K562 (cell line): Measurements from ENCODE around the gene PELI2. TPM values are rescaled to one million over a fixed set of nuclear protein-coding genes. Genes with fewer than 3 reads are reported as not detected.

Experiments
- ATAC-seq: fragments of 200-7000 bp; cut with Tn5 transposase; 3 replicates; pipeline ENCODE4 v1.9.1; 2020; ENCODE audit warnings: moderate library complexity
- BruUV-seq: library from RNA; stranded (reverse); fragments of 400-500 nt; replicated peaks from 2 replicates; lab custom pipeline; 2021; lab: Mats Ljungman, UMichigan
- CTCF ChIA-PET: fragments of 300-600 bp; formaldehyde crosslinking; extraction: SDS; loops from one replicate; lab custom pipeline; 2021; ENCODE audit warnings: low intra/inter-chr PET ratio; lab: Yijun Ruan, JAX
- POLR2A ChIA-PET: fragments of 300-600, 350-650 bp; sonication (Branson Sonifier 250); formaldehyde crosslinking; extraction: SDS; loops from one replicate; lab custom pipeline; 2021; ENCODE audit warnings: antibody characterized with exemption, inconsistent platforms; lab: Yijun Ruan, JAX
- DNase-seq, 4 experiments: peaks; one replicate each; pipeline versions ENCODE4 v3.0.0 to v3.0.0-alpha.2; 2011 to 2018; ENCODE audit warnings: low spot score in 3 of 4, mixed read lengths in 3 of 4; ENCODE audit errors: extremely low read depth in 1 of 4
- FAIRE-seq: peaks from 2 replicates; lab custom pipeline; 2011; peaks lifted over from hg19 to GRCh38; lab: Jason Lieb, UNC
- H2AFZ ChIP-seq: 2 replicates; pipeline ENCODE4 v1.6.0; 2011; ENCODE audit warnings: low read depth, low read length, control low read depth, inconsistent platforms
- H3K27ac ChIP-seq: fragments of 200-600 bp; 3 replicates; pipeline ENCODE4 v1.8.0; 2011; ENCODE audit warnings: low read depth, mild to moderate bottlenecking, control low read depth, inconsistent platforms, low read length, moderate library complexity, mixed read lengths; ENCODE audit errors: extremely low read depth
- H3K27me3 ChIP-seq, 2 experiments: fragments of 300-600 bp in 1 of 2; 2 replicates in 1 of 2; 3 replicates in 1 of 2; pipeline versions ENCODE4 v1.6.0 to v1.8.0; 2011; ENCODE audit warnings: inconsistent platforms in 2 of 2, low read length in 2 of 2, mild to moderate bottlenecking in 1 of 2, mixed read lengths in 1 of 2, moderate library complexity in 1 of 2; ENCODE audit not compliant: control insufficient read depth in 2 of 2, insufficient read depth in 2 of 2
- H3K36me3 ChIP-seq: fragments of 300-600 bp; 3 replicates; pipeline ENCODE4 v1.8.0; 2011; ENCODE audit warnings: mild to moderate bottlenecking, low read length, inconsistent platforms; ENCODE audit not compliant: control insufficient read depth, insufficient read depth
- H3K4me1 ChIP-seq, 2 experiments: fragments of 200-600 bp in 1 of 2; replicated peaks in 1 of 2; 2 replicates in 1 of 2; 3 replicates in 1 of 2; pipeline versions ENCODE4 v1.5.1 to v1.8.0; 2011; ENCODE audit warnings: inconsistent platforms in 2 of 2, low read length in 2 of 2, mild to moderate bottlenecking in 1 of 2, mixed read lengths in 1 of 2, moderate library complexity in 1 of 2; ENCODE audit not compliant: control insufficient read depth in 2 of 2, insufficient read depth in 2 of 2
- H3K4me2 ChIP-seq: 2 replicates; pipeline ENCODE4 v1.6.1; 2011; ENCODE audit warnings: low read length, control low read depth, inconsistent platforms, mixed read lengths; ENCODE audit not compliant: insufficient read depth
- H3K4me3 ChIP-seq: fragments of 200-600 bp; sonication (generic), shearing (Covaris generic); 2 replicates; pipeline ENCODE4 v1.5.1; 2016; ENCODE audit warnings: control low read depth, inconsistent platforms
- H3K79me2 ChIP-seq: fragments of 200-600 bp; 3 replicates; pipeline ENCODE4 v1.8.0; 2011; ENCODE audit warnings: low read length, inconsistent platforms; ENCODE audit not compliant: control insufficient read depth, insufficient read depth
- H3K9ac ChIP-seq, 2 experiments: 2 replicates each; pipeline versions ENCODE4 v1.6.0 to v1.6.1; 2011; ENCODE audit warnings: low read depth in 2 of 2, low read length in 2 of 2, control low read depth in 1 of 2, inconsistent platforms in 1 of 2, mild to moderate bottlenecking in 1 of 2, mixed read lengths in 1 of 2; ENCODE audit not compliant: insufficient read depth in 1 of 2
- H3K9me1 ChIP-seq: one replicate; pipeline ENCODE4 v1.6.0; 2011; ENCODE audit warnings: inconsistent platforms, mild to moderate bottlenecking, low read length, moderate library complexity; ENCODE audit not compliant: control insufficient read depth, insufficient read depth
- H3K9me3 ChIP-seq: replicated peaks from 2 replicates; pipeline ENCODE4 v1.5.1; 2011; ENCODE audit warnings: low read depth, low read length, inconsistent platforms; ENCODE audit not compliant: control insufficient read depth, insufficient read depth
- H4K20me1 ChIP-seq: replicated peaks from 2 replicates; pipeline ENCODE4 v1.6.1; 2011; ENCODE audit warnings: low read length, inconsistent platforms, mixed read lengths; ENCODE audit not compliant: control insufficient read depth, insufficient read depth
- EP400 ChIP-seq: fragments of 450-650 bp; IDR thresholded peaks from 2 replicates; pipeline ENCODE4 v1.6.1; 2017; ENCODE audit warnings: antibody characterized with exemption, mild to moderate bottlenecking, moderate library complexity
- GABPA ChIP-seq: fragments of 200-800 bp; sonication (Bioruptor generic); conservative IDR thresholded peaks from 2 replicates; pipeline ENCODE4 v1.6.1; 2016; ENCODE audit warnings: low read depth, missing genetic modification characterization, missing compliant biosample characterization
- GATA2 ChIP-seq: sonication (generic); formaldehyde crosslinking; IDR thresholded peaks from 2 replicates; pipeline ENCODE4 v1.4.0; 2020; ENCODE audit warnings: mild to moderate bottlenecking, missing genetic modification reagents
- HNRNPLL ChIP-seq: fragments of 200-400 bp; formaldehyde crosslinking; IDR thresholded peaks from 2 replicates; pipeline ENCODE4 v1.6.1; 2017; ENCODE audit warnings: low read length, low read depth, mild to moderate bottlenecking; ENCODE audit not compliant: poor library complexity, severe bottlenecking
- KAT7 ChIP-seq: sonication (generic); formaldehyde crosslinking; IDR thresholded peaks from 2 replicates; pipeline ENCODE4 v1.8.0; 2022; ENCODE audit warnings: missing genetic modification reagents, mild to moderate bottlenecking, borderline replicate concordance
- KHSRP ChIP-seq: fragments of 450-650 bp; IDR thresholded peaks from 2 replicates; pipeline ENCODE4 v1.6.1; 2017
- MIER1 ChIP-seq: fragments of 450-650 bp; IDR thresholded peaks from 2 replicates; pipeline ENCODE4 v1.6.1; 2016; ENCODE audit warnings: antibody characterized with exemption, mild to moderate bottlenecking, low read depth
- NFATC3 ChIP-seq: fragments of 450-650 bp; IDR thresholded peaks from 2 replicates; pipeline ENCODE4 v1.6.1; 2017; ENCODE audit warnings: mild to moderate bottlenecking
- PBX2 ChIP-seq, 2 experiments: IDR thresholded peaks in 1 of 2; conservative IDR thresholded peaks in 1 of 2; 2 replicates each; pipeline ENCODE4 v1.6.1; 2016; ENCODE audit warnings: low read depth in 2 of 2, mild to moderate bottlenecking in 1 of 2, missing compliant biosample characterization in 1 of 2, missing genetic modification characterization in 1 of 2, moderate library complexity in 1 of 2
- SREBF1 ChIP-seq: fragments of 150-350 bp; IDR thresholded peaks from 2 replicates; pipeline ENCODE4 v1.6.1; 2014; ENCODE audit warnings: antibody characterized with exemption, low read depth, low read length, borderline replicate concordance
- WHSC1 ChIP-seq: IDR thresholded peaks from one replicate; pipeline ENCODE4 v1.6.1; 2012; ENCODE audit warnings: low read length, control low read depth, inconsistent platforms
- ZNF311 ChIP-seq: fragments of 250-450 bp; sonication (Bioruptor Pico); IDR thresholded peaks from 2 replicates; pipeline ENCODE4 v1.4.0; 2020; ENCODE audit warnings: mild to moderate bottlenecking, moderate library complexity
- ZNF316 ChIP-seq: fragments of 450-650 bp; IDR thresholded peaks from 2 replicates; pipeline ENCODE4 v1.6.1; 2016
- WGBS: fragments of 100-300 bp; shearing (Covaris generic); methylation state at CpG from one replicate; pipeline ENCODE4 v1.1.6; 2016; ENCODE audit warnings: low coverage, mixed read lengths; ENCODE audit not compliant: insufficient coverage; ENCODE audit errors: missing lambda C conversion rate; 5-methylcytosine and 5-hydroxymethylcytosine counted together
- in situ Hi-C: fragments of 300-500 bp; cut with MboI; formaldehyde crosslinking; loops from 4 replicates; pipeline ENCODE4 v1.15.0; 2018; ENCODE audit warnings: inconsistent platforms, mixed read lengths
- intact Hi-C: fragments of 100-400 bp; cut with micrococcal nuclease; formaldehyde crosslinking; loops from 2 replicates; pipeline ENCODE4 v1.14.2; 2022
- polyA plus RNA-seq, 8 experiments: library from polyadenylated mRNA; depleted of rRNA in 4 of 8; stranded (reverse) in 5 of 8; unstranded in 3 of 8; fragments of >200 nt; fragmentation: Nextera tagmentation in 2 of 8; fragmentation: Illumina TruSeq in 1 of 8; extraction: Ambion mirVana in 2 of 8; extraction: Trizol in 1 of 8; gene quantifications; 2 replicates each; pipeline versions ENCODE4 v1.2.1 to v1.2.3, GENCODE V29; 2011 to 2014; ENCODE audit warnings: inconsistent platforms in 1 of 8, missing spikeins in 1 of 8
- total RNA-seq, 7 experiments: library from RNA; depleted of rRNA in 6 of 7; stranded (reverse); fragments of >200 nt in 6 of 7; fragmentation: Illumina TruSeq in 2 of 7; extraction: Trizol in 2 of 7; gene quantifications; 2 replicates each; pipeline versions ENCODE4 v1.2.1 to v1.2.3, GENCODE V29; 2011 to 2021; ENCODE audit warnings: low replicate concordance in 1 of 7
- TF ChIP-seq, protein P1 (sequence below): fragments of 450-650 bp; IDR thresholded peaks from 2 replicates; pipeline ENCODE4 v1.7.0; 2016; ENCODE audit warnings: borderline replicate concordance

PELI2 gene
- total and polyA plus RNA-seq, 9 of the 15 experiments (the other 6 are each of a cell fraction or from before 2014, with no cell fraction given): 0.20 to 1.5 (median 0.44) TPM

DNA sequence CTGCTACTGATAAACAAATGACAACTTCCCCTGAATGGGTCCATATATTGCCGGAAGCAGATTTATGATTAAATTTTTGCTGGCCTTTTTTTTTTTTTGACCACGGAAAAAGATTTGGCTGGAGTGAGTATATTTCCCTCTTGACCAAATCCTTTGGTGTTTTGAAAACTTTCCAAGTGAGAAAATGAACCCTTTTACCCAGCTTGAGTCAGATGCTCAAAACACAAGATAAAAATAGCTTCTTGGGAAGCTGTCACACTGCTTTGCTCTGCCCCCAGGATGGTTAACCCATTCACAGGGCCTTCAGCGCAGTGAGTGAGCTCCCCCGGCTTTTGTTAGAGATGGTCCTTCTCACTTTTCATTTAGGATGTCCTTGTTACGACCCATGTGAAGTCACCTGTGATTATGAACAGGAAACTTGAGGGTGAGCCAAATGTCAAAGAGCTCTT, 224.3 kb downstream of the PELI2 start (continued):
- no peak for TF ChIP-seq ZNF311 (CRISPR knock-in tag)
- no peak for TF ChIP-seq PBX2 (CRISPR knock-in tag; IDR thresholded peaks at IDR 0.05; ENCODE audit: low read depth)
- TF ChIP-seq PBX2 (tag; conservative IDR thresholded peaks at IDR 0.05; ENCODE audit: low read depth): 0 out of 2 replicates have a peak, but pooled peaks have one; percentile 10
- TF ChIP-seq KHSRP: no peak
- no peak for TF ChIP-seq HNRNPLL
- no peak for TF ChIP-seq GATA2
- TF ChIP-seq GABPA (tag): peak; percentile 75

GRCh38 chr14:56349960-56350359, 231.7 kb downstream of the PELI2 start:
- H3K9me3 ChIP-seq: no peaks in the 10 kb centered on the region
- H3K36me3 ChIP-seq: no peaks in the 10 kb centered on the region
- H3K4me3 ChIP-seq: no peak overlapping the region
- no peak overlapping the region for H3K4me2 ChIP-seq
- CTCF ChIA-PET: no interaction called here
- FAIRE-seq: no peak
- no peaks in the 10 kb centered on the region for H4K20me1 ChIP-seq
- no peaks in the 10 kb centered on the region for H3K4me1 ChIP-seq
- no peak for ATAC-seq
- no peaks in the 10 kb centered on the region for H3K27me3 ChIP-seq
- H3K79me2 ChIP-seq: no peaks in the 10 kb centered on the region
- BruUV-seq: no TSS peak
- no peak overlapping the region for H3K9ac ChIP-seq
- POLR2A ChIA-PET: no interaction called here
- no peaks in the 10 kb centered on the region for H3K9me1 ChIP-seq
- intact Hi-C loops: no loop called here
- no peak overlapping the region for H3K27ac ChIP-seq
- no peak for DNase-seq
- H2AFZ ChIP-seq: no peak overlapping the region
- WGBS: 0% methylated on average over 1 of the region's 1 CpG
- in situ Hi-C loops: no loop called here
- no peak for TF ChIP-seq EP400
- no peak for TF ChIP-seq KAT7 (CRISPR knock-in tag)
- no peak for TF ChIP-seq WHSC1
- TF ChIP-seq, protein P1, sequence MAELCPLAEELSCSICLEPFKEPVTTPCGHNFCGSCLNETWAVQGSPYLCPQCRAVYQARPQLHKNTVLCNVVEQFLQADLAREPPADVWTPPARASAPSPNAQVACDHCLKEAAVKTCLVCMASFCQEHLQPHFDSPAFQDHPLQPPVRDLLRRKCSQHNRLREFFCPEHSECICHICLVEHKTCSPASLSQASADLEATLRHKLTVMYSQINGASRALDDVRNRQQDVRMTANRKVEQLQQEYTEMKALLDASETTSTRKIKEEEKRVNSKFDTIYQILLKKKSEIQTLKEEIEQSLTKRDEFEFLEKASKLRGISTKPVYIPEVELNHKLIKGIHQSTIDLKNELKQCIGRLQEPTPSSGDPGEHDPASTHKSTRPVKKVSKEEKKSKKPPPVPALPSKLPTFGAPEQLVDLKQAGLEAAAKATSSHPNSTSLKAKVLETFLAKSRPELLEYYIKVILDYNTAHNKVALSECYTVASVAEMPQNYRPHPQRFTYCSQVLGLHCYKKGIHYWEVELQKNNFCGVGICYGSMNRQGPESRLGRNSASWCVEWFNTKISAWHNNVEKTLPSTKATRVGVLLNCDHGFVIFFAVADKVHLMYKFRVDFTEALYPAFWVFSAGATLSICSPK: no peak
- TF ChIP-seq MIER1: no peak
- no peak for TF ChIP-seq NFATC3
- TF ChIP-seq ZNF316: no peak
- TF ChIP-seq SREBF1: no peak
